MCF 10A (cell line): Measurements from ENCODE around the gene UBE2D2. TPM values are rescaled to one million over a fixed set of nuclear protein-coding genes. Genes with fewer than 3 reads are reported as not detected.

Experiments
- BruUV-seq: library from RNA; stranded (reverse); fragments of 400-500 nt; replicated peaks from 2 replicates; lab custom pipeline; 2021; lab: Mats Ljungman, UMichigan
- CTCF ChIA-PET: fragments of 300-600 bp; sonication (Branson Sonifier 250); formaldehyde crosslinking; extraction: SDS; loops from one replicate; lab custom pipeline; 2021; ENCODE audit warnings: antibody characterized with exemption, inconsistent platforms; lab: Yijun Ruan, JAX
- POLR2A ChIA-PET: fragments of 300-600, 350-650 bp; sonication (Branson Sonifier 250); formaldehyde crosslinking; extraction: SDS; loops from one replicate; lab custom pipeline; 2020; ENCODE audit warnings: antibody characterized with exemption, inconsistent platforms; lab: Yijun Ruan, JAX
- DNase-seq: peaks from one replicate; pipeline ENCODE4 v3.0.0-alpha.2; 2018; ENCODE audit not compliant: unreplicated experiment
- H3K27ac Mint-ChIP-seq: one replicate; pipeline ENCODE4 v1.8.0; 2022; ENCODE audit warnings: mild to moderate bottlenecking, low read depth, mixed read lengths; ENCODE audit not compliant: unreplicated experiment
- H3K27me3 Mint-ChIP-seq: one replicate; pipeline ENCODE4 v1.8.0; 2022; ENCODE audit warnings: mixed read lengths; ENCODE audit not compliant: insufficient read depth, unreplicated experiment
- H3K36me3 Mint-ChIP-seq: one replicate; pipeline ENCODE4 v1.8.0; 2022; ENCODE audit warnings: mild to moderate bottlenecking, moderate library complexity, mixed read lengths; ENCODE audit not compliant: insufficient read depth, unreplicated experiment
- H3K4me1 Mint-ChIP-seq: one replicate; pipeline ENCODE4 v1.8.0; 2022; ENCODE audit warnings: mixed read lengths; ENCODE audit not compliant: insufficient read depth, unreplicated experiment
- H3K4me3 Mint-ChIP-seq: one replicate; pipeline ENCODE4 v1.8.0; 2022; ENCODE audit warnings: mild to moderate bottlenecking, moderate library complexity, mixed read lengths; ENCODE audit not compliant: unreplicated experiment
- H3K9me3 Mint-ChIP-seq: one replicate; pipeline ENCODE4 v1.8.0; 2022; ENCODE audit warnings: mixed read lengths; ENCODE audit not compliant: unreplicated experiment
- intact Hi-C: fragments of 100-400 bp; cut with micrococcal nuclease; formaldehyde crosslinking; loops from 2 replicates; pipeline ENCODE4 v1.14.1; 2022
- total RNA-seq: library from RNA; stranded (reverse); gene quantifications from 2 replicates; pipeline ENCODE4 v1.2.3, GENCODE V29; 2022
- TF ChIP-seq, protein P1 (sequence below): fragments of 200-600 bp; IDR thresholded peaks from one replicate; pipeline ENCODE4 v1.8.0; 2022; ENCODE audit warnings: antibody characterized with exemption, mild to moderate bottlenecking; ENCODE audit not compliant: unreplicated experiment

The UBE2D2 gene
- total RNA-seq, 1 experiment from 2014 or later = 306 TPM

DNA sequence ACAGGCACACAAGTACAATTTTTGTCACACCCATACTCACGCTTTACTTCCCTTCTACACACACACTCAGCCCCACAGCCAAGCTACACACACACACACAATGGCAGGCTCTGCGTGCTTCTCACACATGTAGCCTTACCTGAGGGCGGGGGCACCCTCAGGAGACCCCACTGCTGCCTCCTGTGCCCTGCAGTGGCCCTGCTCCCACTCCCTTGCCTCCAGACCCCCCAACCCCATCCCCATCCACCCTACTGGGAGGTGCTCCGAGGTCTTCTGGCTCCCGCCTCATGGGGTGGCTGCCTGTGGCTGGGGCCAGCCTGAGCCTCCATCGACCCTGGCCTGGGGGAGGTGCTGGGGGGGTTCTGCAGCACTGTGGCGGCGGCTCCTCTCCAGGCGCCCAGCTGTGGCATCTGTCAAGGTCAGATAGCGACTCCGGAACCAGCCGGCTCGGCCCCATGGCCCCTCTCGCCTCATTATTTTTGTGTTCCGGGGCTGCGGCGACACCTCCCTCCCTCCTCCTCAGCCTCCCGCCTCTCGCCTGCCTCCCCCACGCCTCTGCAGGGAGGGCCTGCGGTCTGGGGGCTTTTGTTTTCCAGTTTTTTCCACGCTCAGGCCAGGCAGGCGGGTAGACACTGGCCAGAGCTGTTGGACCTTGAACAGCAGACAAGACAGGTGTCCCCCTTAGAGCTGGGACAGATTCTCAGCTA, 108.7 kb downstream of the UBE2D2 start:
- no peak for DNase-seq
- CTCF ChIA-PET = interaction anchor here (0.7 to 8.1 kb wide), 8 partner anchors 16 to 296 kb away, joined by 3 to 67 read pairs (median 3); no protein-coding TSS in a partner anchor
- H3K27me3 Mint-ChIP-seq = no peaks in the 10 kb centered on the region
- POLR2A ChIA-PET = interaction anchor here (0.6 to 5.5 kb wide), 3 partner anchors 9 to 15 kb away, joined by 4 to 27 read pairs (median 6); no protein-coding TSS in a partner anchor
- no peak overlapping the region for H3K4me3 Mint-ChIP-seq
- TF ChIP-seq, protein P1, sequence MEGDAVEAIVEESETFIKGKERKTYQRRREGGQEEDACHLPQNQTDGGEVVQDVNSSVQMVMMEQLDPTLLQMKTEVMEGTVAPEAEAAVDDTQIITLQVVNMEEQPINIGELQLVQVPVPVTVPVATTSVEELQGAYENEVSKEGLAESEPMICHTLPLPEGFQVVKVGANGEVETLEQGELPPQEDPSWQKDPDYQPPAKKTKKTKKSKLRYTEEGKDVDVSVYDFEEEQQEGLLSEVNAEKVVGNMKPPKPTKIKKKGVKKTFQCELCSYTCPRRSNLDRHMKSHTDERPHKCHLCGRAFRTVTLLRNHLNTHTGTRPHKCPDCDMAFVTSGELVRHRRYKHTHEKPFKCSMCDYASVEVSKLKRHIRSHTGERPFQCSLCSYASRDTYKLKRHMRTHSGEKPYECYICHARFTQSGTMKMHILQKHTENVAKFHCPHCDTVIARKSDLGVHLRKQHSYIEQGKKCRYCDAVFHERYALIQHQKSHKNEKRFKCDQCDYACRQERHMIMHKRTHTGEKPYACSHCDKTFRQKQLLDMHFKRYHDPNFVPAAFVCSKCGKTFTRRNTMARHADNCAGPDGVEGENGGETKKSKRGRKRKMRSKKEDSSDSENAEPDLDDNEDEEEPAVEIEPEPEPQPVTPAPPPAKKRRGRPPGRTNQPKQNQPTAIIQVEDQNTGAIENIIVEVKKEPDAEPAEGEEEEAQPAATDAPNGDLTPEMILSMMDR = no peak
- peaks cover 7% of the 10 kb centered on the region for H3K36me3 Mint-ChIP-seq
- no peaks in the 10 kb centered on the region for H3K9me3 Mint-ChIP-seq
- no TSS peak for BruUV-seq
- peaks cover 22% of the 10 kb centered on the region for H3K4me1 Mint-ChIP-seq
- H3K27ac Mint-ChIP-seq = peak overlapping the region; percentile 93
- intact Hi-C loops = no loop called here

DNA sequence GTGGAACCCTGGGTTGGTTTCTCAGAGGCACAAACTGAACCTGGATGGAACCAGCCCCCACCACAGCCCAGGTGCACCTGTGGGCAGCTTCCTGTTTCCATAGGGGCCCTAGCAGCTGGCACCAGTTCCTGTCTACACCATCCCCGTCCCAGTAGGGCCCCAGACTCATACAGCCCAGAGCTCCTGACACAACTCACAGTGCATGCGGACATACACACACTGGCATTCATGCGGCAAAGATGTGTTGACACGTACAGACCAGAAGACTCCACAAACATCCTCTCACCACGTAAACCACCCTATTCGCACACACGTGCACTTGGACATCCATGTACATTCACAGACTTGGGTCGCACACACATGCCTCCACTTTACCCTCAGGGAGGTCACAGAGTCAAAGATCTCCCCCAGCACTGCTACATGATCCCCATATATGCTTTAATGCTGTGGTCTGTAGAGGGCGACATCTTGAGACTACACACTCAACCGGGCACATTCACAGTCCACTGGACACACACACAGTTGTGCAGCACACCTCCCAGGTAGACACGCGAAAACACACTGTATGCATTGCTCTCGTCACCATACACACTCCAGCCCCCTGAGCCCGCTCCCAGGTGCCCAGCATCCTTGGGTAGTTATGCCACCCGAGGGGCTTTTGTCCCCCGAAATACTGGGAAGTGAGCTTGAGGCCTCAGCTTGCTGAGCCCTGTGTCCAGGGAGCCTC, 109.4 kb downstream of the UBE2D2 start:
- no peak for DNase-seq
- no peaks in the 10 kb centered on the region for H3K27me3 Mint-ChIP-seq
- ChIA-PET CTCF (interaction anchor here (0.6 to 8.1 kb wide), 11 partner anchors 17 to 297 kb away, joined by 3 to 67 read pairs (median 3); no protein-coding TSS in a partner anchor), POLR2A (interaction anchor here (0.9 to 5.5 kb wide), 2 partner anchors 10 to 15 kb away, joined by 6 to 27 read pairs; no protein-coding TSS in a partner anchor)
- no TSS peak for BruUV-seq
- peaks cover 25% of the 10 kb centered on the region for H3K4me1 Mint-ChIP-seq
- no peaks in the 10 kb centered on the region for H3K9me3 Mint-ChIP-seq
- no peak overlapping the region for H3K4me3 Mint-ChIP-seq
- intact Hi-C loops = no loop called here
- peak overlapping the region; percentile 93 for H3K27ac Mint-ChIP-seq
- H3K36me3 Mint-ChIP-seq = peaks cover 7% of the 10 kb centered on the region
- TF ChIP-seq, protein P1 = peak; percentile 20

DNA sequence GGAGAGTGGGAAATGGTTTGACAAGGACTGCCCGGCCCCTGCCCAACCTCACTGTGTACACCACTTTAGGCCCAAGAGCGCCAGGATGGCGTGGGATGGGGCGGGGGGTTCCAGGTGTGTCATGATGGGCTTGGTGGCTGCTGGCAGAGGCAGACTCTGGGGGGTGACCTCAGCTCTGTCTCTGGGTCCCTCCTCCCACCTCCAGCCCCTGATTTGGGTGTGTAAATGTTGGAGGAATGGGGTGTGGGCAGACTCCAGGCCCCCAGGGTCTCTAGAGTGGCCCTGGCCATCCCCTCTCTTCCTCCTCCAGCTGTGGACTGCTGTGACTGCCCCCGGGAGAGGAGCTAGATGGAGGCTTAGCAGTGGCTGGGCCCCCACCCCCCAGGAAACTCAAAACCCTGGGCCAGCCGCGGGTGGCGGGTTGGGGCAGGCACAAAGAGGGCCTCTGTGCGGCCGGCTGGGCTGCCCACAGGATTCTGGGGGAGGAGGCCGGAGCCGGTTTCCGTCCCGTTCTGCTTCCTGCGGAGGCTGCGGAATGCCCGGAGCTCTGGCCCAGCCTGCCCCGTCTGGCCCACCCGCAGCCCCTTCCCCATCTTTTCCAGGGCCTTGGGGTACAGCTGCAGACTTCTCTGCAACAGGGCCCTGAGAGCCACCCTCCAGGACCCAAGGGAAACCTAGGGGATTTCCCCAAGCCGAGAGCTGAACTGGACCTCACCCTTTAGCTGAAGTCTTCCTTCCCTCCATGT, 110.1 kb downstream of the UBE2D2 start:
- Mint-ChIP-seq H3K4me1 (peaks cover 25% of the 10 kb centered on the region), H3K9me3 (no peaks in the 10 kb centered on the region), H3K36me3 (peaks cover 7% of the 10 kb centered on the region), H3K27me3 (no peaks in the 10 kb centered on the region), H3K4me3 (no peak overlapping the region), H3K27ac (peak overlapping the region; percentile 63)
- ChIA-PET CTCF (interaction anchor here (0.6 to 8.1 kb wide), 6 partner anchors 19 to 256 kb away, joined by 3 to 67 read pairs (median 4); no protein-coding TSS in a partner anchor), POLR2A (interaction anchor here (5.5 kb wide), 1 partner anchor 11 kb away, joined by 27 read pairs; no protein-coding TSS in a partner anchor)
- no peak for DNase-seq
- no TSS peak for BruUV-seq
- TF ChIP-seq, protein P1 = no peak
- intact Hi-C loops = no loop called here
